HL-60 (cell line): ENCODE data around the gene SLC22A23.

Experiments
- DNase-seq, 2 experiments: peaks; one replicate each; pipeline ENCODE4 v3.0.0-alpha.2; 2010 to 2020; ENCODE audit warnings: low read depth in 1 of 2, low spot score in 1 of 2
- H3K27ac ChIP-seq: fragments of 250-450 bp; sonication (Bioruptor Pico); replicated peaks from 2 replicates; pipeline ENCODE4 v1.5.1; 2020; ENCODE audit warnings: mild to moderate bottlenecking, moderate library complexity
- H3K27me3 ChIP-seq: fragments of 250-450 bp; sonication (Bioruptor Pico); 2 replicates; pipeline ENCODE4 v1.5.1; 2021; ENCODE audit warnings: mild to moderate bottlenecking, moderate library complexity; ENCODE audit not compliant: insufficient read depth, poor library complexity, severe bottlenecking
- H3K4me3 ChIP-seq: replicated peaks from 2 replicates; pipeline ENCODE4 v1.5.1; 2011; ENCODE audit warnings: mild to moderate bottlenecking, control low read depth, low read length; ENCODE audit not compliant: insufficient read depth
- GABPA ChIP-seq: IDR thresholded peaks from 2 replicates; pipeline ENCODE4 v1.6.1; 2012; ENCODE audit warnings: low read depth
- POLR2AphosphoS5 ChIP-seq: IDR thresholded peaks from 2 replicates; pipeline ENCODE4 v1.6.1; 2012; ENCODE audit warnings: low read depth
- SPI1 ChIP-seq: IDR thresholded peaks from 2 replicates; pipeline ENCODE4 v1.6.1; 2012; ENCODE audit warnings: low read depth, mild to moderate bottlenecking, borderline replicate concordance
- TF ChIP-seq, protein P1 (sequence below): IDR thresholded peaks from 2 replicates; pipeline ENCODE4 v1.6.1; 2012; ENCODE audit warnings: low read depth; ENCODE audit not compliant: insufficient replicate concordance
- TF ChIP-seq, protein P2 (sequence below): IDR thresholded peaks from one replicate; pipeline ENCODE4 v1.5.1; 2011; ENCODE audit warnings: low read length, control low read depth, inconsistent platforms; ENCODE audit not compliant: insufficient read depth

The SLC22A23 gene

DNA sequence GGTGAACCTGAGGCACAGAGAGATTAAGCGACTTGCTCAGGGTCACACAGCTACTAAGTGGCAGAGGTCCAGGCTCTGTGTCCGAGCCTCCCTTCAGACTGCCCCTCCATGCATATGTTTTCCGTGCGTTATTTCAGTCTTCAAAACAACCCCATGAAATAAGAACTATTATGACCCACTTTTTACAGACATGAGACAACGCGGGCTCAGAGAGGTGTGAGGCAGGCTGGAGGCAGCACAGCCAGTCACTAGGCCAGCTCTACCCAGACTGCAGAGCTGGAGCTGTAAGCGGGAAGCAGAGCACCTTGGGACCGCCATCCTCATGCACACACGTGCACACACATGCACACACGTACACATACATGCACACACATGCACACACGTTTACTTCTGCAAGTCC lies 135.8 kb downstream of the SLC22A23 start:
- no peak overlapping the region for H3K27ac ChIP-seq
- no peak overlapping the region for H3K4me3 ChIP-seq
- no peak for DNase-seq
- H3K27me3 ChIP-seq, result peaks cover 10% of the 10 kb centered on the region
- TF ChIP-seq, protein P1, sequence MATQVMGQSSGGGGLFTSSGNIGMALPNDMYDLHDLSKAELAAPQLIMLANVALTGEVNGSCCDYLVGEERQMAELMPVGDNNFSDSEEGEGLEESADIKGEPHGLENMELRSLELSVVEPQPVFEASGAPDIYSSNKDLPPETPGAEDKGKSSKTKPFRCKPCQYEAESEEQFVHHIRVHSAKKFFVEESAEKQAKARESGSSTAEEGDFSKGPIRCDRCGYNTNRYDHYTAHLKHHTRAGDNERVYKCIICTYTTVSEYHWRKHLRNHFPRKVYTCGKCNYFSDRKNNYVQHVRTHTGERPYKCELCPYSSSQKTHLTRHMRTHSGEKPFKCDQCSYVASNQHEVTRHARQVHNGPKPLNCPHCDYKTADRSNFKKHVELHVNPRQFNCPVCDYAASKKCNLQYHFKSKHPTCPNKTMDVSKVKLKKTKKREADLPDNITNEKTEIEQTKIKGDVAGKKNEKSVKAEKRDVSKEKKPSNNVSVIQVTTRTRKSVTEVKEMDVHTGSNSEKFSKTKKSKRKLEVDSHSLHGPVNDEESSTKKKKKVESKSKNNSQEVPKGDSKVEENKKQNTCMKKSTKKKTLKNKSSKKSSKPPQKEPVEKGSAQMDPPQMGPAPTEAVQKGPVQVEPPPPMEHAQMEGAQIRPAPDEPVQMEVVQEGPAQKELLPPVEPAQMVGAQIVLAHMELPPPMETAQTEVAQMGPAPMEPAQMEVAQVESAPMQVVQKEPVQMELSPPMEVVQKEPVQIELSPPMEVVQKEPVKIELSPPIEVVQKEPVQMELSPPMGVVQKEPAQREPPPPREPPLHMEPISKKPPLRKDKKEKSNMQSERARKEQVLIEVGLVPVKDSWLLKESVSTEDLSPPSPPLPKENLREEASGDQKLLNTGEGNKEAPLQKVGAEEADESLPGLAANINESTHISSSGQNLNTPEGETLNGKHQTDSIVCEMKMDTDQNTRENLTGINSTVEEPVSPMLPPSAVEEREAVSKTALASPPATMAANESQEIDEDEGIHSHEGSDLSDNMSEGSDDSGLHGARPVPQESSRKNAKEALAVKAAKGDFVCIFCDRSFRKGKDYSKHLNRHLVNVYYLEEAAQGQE, result no peak
- no peak for TF ChIP-seq POLR2AphosphoS5
- TF ChIP-seq GABPA, result no peak
- no peak for TF ChIP-seq SPI1
- TF ChIP-seq, protein P2, sequence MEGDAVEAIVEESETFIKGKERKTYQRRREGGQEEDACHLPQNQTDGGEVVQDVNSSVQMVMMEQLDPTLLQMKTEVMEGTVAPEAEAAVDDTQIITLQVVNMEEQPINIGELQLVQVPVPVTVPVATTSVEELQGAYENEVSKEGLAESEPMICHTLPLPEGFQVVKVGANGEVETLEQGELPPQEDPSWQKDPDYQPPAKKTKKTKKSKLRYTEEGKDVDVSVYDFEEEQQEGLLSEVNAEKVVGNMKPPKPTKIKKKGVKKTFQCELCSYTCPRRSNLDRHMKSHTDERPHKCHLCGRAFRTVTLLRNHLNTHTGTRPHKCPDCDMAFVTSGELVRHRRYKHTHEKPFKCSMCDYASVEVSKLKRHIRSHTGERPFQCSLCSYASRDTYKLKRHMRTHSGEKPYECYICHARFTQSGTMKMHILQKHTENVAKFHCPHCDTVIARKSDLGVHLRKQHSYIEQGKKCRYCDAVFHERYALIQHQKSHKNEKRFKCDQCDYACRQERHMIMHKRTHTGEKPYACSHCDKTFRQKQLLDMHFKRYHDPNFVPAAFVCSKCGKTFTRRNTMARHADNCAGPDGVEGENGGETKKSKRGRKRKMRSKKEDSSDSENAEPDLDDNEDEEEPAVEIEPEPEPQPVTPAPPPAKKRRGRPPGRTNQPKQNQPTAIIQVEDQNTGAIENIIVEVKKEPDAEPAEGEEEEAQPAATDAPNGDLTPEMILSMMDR, result no peak

DNA sequence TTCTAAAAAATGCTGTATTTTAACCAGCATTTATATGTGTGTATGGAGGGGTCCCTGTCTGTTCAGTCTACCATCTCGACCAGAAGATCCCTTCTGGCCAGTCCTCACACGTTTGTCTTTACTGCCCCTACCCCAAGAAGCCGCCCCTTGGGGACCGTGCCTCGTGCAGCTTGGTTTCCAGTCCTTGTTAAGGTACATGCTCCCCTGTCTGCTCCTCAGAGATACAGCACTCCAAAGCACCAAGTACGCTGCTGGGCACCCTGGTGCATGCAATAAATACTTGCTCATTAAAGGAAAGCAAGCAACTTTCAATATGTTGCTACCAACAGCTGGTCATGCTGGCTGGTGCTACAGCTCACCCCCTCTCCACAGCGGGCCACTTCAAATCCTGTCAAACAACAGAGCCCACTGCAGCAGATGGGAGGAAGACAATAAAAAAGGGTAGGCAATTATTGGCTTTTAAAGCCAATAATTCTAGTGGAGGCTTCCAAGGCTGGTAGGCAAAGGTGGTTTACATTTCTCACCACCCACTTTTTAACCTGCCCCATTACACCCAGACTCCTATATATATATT lies 136.5 kb downstream of the SLC22A23 start:
- Histone ChIP-seq H3K4me3 (no peak overlapping the region), H3K27me3 (peaks cover 6% of the 10 kb centered on the region), H3K27ac (no peak overlapping the region)
- DNase-seq, result no peak
- TF ChIP-seq POLR2AphosphoS5 (no peak), GABPA (no peak), SPI1 (no peak)
- TF ChIP-seq, protein P1, result no peak
- TF ChIP-seq, protein P2, result no peak

DNA sequence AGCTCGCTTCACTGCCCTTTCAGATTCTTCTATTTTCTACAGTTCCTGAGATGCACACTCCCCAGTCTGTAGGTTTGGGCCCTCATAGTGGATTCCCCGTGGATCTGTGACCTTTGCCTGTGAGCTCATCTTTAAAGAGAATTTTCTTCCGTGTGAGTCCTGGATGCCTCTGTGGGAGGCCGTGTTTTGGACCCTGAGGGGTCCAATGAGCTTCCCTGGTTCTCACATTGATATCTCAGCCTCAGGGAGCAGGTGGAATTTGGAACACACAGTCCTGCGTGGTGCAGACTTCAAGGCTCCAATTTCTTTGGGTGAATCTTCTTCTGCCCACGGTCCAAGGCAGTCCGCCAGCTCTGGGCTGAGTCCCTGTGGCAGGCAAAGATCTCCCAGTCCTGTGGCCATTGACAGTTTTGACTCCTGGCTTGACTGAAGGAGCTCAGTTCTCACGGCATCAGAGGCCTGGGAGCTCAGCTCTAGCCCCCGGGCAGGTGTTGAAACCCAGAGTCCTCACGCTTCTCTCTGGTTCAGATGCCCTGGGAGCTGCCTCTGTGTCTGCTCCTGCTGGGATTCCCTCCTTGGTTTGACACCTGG lies 137.1 kb downstream of the SLC22A23 start:
- DNase-seq, result no peak
- H3K4me3 ChIP-seq, result no peak overlapping the region
- TF ChIP-seq POLR2AphosphoS5 (no peak), SPI1 (no peak), GABPA (no peak)
- TF ChIP-seq, protein P2, result no peak
- TF ChIP-seq, protein P1, result no peak
- H3K27me3 ChIP-seq, result peaks cover under 1% of the 10 kb centered on the region
- H3K27ac ChIP-seq, result no peak overlapping the region
